Measurements from ENCODE around the gene EPHB2.

The EPHB2 gene

GRCh38 chr1:22752339-22752738 is 41.7 kb downstream of the EPHB2 start:
- no peak for DNase-seq

- no peak for DNase-seq
Observed at GRCh38 chr1:22753481-22753971, 42.9 kb downstream of the EPHB2 start.

- DNase-seq: no peak
Observed at GRCh38 chr1:22754106-22754768, 43.6 kb downstream of the EPHB2 start.

- DNase-seq: no peak
Observed at GRCh38 chr1:22754824-22755223, 44.2 kb downstream of the EPHB2 start.

GRCh38 chr1:22755641-22756040 is 45.0 kb downstream of the EPHB2 start:
- DNase-seq: no peak

- DNase-seq: no peak
Observed at GRCh38 chr1:22756125-22756735, 45.6 kb downstream of the EPHB2 start.

GRCh38 chr1:22760455-22760854 is 49.8 kb downstream of the EPHB2 start:
- no peak for DNase-seq

- no peak for DNase-seq
Observed at GRCh38 chr1:22761101-22761500, 50.5 kb downstream of the EPHB2 start.

GRCh38 chr1:22761821-22762220 is 51.2 kb downstream of the EPHB2 start:
- DNase-seq: no peak

- DNase-seq: no peak
Observed at GRCh38 chr1:22763487-22764200, 53.0 kb downstream of the EPHB2 start.

GRCh38 chr1:22767852-22768251 is 57.2 kb downstream of the EPHB2 start:
- DNase-seq: no peak

GRCh38 chr1:22769932-22770331 is 59.3 kb downstream of the EPHB2 start:
- DNase-seq: no peak

GRCh38 chr1:22772014-22772413 is 61.4 kb downstream of the EPHB2 start:
- no peak for DNase-seq

- DNase-seq: no peak
Observed at GRCh38 chr1:22773981-22774832, 63.6 kb downstream of the EPHB2 start.

GRCh38 chr1:22774833-22775182 is 64.2 kb downstream of the EPHB2 start:
- DNase-seq: no peak

GRCh38 chr1:22775478-22775877 is 64.8 kb downstream of the EPHB2 start:
- DNase-seq: no peak

GRCh38 chr1:22776035-22776613 is 65.5 kb downstream of the EPHB2 start:
- no peak for DNase-seq

- DNase-seq: no peak
Observed at GRCh38 chr1:22777388-22778057, 66.9 kb downstream of the EPHB2 start.

- no peak for DNase-seq
Observed at GRCh38 chr1:22778408-22778807, 67.8 kb downstream of the EPHB2 start.

- DNase-seq: no peak
Observed at GRCh38 chr1:22778862-22779520, 68.4 kb downstream of the EPHB2 start.

- DNase-seq: no peak
Observed at GRCh38 chr1:22780696-22781095, 70.1 kb downstream of the EPHB2 start.

- no peak for DNase-seq
Observed at GRCh38 chr1:22781483-22781882, 70.8 kb downstream of the EPHB2 start.

Measured in GDM1 (cell line).